Upper lobe of left lung (tissue), 4 donors: ENCODE results near the gene PPP2R3B.

Experiments used
- POLR2A ChIP-seq, 4 donors: fragments of 450-650 bp; IDR thresholded peaks; one replicate each; pipeline ENCODE4 v1.5.1; 2016 to 2017; ENCODE audit warnings: antibody characterized with exemption in 4 of 4, mild to moderate bottlenecking in 2 of 4
- POLR2AphosphoS5 ChIP-seq, 2 donors: sonication (generic); formaldehyde crosslinking; IDR thresholded peaks; one replicate each; pipeline ENCODE4 v1.5.1; 2017; ENCODE audit warnings: antibody characterized with exemption in 2 of 2
- TF ChIP-seq, protein P1 (sequence below), 6 experiments: fragments of 450-650 bp in 4 of 6; fragments of 200-600 bp in 2 of 6; sonication (generic) in 2 of 6; IDR thresholded peaks; one replicate each; pipeline ENCODE4 v1.5.1; 2016 to 2019; ENCODE audit warnings: antibody characterized with exemption in 6 of 6

DNA sequence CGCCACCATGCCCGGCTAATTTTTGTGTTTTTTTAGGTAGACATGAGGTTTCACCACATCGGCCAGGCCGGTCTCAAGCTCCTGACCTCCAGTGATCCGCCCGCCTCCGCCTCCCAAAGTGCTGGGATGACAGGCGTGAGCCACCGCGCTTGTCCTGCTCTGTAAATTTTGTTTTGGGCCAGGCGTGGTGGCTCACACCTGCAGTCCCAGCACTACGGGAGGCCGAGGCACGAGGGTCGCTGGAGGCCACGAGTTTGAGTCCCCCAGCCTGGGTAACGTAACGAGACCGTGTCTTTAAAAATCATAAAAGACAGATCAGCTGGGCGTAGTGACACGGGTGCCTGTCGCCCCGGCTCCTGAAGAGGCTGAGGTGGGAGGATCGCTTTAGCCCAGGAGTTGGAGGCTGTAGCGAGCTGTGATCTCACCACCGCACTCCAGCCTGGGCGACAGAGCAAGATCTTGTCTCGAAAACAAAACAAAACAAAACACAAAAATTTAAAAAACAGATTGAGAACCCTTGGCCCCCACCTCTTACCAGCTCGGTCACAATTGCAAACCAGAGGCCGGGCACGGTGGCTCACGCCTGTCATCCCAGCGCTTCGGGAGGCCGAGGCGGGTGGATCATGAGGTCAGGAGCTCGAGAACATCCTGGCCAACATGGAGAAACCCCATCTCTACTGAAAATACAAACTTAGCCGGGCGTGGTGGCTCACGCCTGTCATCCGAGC lies 34.0 kb upstream of the PPP2R3B start:
- TF ChIP-seq, protein P1, sequence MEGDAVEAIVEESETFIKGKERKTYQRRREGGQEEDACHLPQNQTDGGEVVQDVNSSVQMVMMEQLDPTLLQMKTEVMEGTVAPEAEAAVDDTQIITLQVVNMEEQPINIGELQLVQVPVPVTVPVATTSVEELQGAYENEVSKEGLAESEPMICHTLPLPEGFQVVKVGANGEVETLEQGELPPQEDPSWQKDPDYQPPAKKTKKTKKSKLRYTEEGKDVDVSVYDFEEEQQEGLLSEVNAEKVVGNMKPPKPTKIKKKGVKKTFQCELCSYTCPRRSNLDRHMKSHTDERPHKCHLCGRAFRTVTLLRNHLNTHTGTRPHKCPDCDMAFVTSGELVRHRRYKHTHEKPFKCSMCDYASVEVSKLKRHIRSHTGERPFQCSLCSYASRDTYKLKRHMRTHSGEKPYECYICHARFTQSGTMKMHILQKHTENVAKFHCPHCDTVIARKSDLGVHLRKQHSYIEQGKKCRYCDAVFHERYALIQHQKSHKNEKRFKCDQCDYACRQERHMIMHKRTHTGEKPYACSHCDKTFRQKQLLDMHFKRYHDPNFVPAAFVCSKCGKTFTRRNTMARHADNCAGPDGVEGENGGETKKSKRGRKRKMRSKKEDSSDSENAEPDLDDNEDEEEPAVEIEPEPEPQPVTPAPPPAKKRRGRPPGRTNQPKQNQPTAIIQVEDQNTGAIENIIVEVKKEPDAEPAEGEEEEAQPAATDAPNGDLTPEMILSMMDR (IDR thresholded peaks at IDR 0.05), result no peak
- TF ChIP-seq POLR2AphosphoS5 (IDR thresholded peaks at IDR 0.05) (no peak), POLR2A (IDR thresholded peaks at IDR 0.05) (no peak)
